Left renal pelvis (tissue), 4 donors: ENCODE measurements around the gene CA10. TPM values are rescaled to one million over a fixed set of nuclear protein-coding genes. Genes with fewer than 3 reads are reported as not detected.

ENCODE experiments used
- DNase-seq, 4 donors: peaks; one replicate each; pipeline ENCODE4 v3.0.0-alpha.2; 2013; ENCODE audit warnings: low read depth in 4 of 4, low spot score in 3 of 4
- polyA plus RNA-seq, 4 donors: library from polyadenylated mRNA; unstranded; fragments of 120-200 nt; gene quantifications; one replicate each; pipeline ENCODE4 v1.2.1, GENCODE V29; 2013; ENCODE audit not compliant: insufficient read length in 4 of 4

CA10 gene
- polyA plus RNA-seq, 4 donors = 6.7 to 16.1 (median 10.7) TPM

DNA sequence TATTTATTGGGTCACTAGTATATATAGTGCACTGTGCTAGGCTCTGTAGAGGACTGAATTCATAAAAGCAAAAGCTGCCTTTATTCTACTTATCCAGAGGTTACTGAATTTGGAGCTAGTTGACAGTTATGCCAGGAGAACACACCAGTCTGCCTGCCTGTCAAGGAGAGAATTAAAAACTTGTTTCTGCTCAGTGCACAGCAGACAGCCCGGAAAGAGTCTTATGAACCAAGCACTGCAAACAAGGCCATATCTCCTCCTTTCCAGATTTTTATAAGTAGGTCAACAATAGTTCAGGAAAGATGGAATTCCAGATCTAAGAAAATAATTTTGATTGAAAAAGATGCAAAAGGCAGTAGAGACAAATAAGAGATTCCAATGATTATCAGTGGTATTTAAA, 267.8 kb downstream of the CA10 start:
- no peak for DNase-seq

DNA sequence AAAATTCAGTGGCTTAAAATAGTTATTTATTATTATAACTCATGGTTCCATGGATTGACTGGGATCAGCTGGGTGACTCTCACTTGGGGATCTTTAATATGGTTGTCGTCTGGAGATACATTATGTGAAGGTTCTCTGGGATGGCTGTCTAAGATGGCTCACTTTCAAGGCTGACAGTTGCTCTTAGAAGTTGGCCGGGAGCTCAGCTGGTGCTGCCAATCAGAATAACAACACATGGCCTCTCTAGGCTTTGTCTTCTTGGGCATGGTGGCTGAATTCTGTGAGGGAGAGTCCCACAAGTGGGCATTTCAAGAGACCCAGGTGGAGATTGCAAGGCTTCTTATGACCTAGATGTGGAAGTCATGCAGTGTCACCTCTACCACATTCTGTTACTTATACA, 269.7 kb downstream of the CA10 start:
- no peak for DNase-seq

- DNase-seq = no peak
These were observed 281.5 kb downstream of the CA10 start for GRCh38 chr17:51876986-51877385.

DNA sequence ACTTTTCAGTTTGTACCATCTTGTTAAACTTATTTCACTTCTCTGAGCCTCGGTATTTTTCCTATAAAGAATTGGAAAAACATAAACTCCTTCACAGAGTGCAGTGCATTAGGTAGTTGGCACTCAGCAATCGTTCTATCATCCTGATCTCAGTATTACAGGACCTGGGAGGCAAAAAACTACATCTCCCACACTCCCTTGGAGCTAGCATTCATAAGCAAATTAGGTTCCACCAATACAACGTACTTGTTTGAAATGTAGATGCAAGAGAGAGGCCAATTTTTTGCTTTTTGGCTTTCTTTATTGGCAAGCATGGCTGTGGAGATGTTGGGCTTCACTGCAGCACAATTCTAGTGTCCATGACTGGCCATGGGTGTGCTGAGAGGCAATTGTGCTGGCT, 285.2 kb downstream of the CA10 start:
- DNase-seq = no peak

- peak; percentile 4 to 39 (median 17) for DNase-seq
These were observed 289.1 kb downstream of the CA10 start for GRCh38 chr17:51869387-51869786.

- peak; percentile 1 to 27 (median 13) for DNase-seq
These were observed 297.5 kb downstream of the CA10 start for GRCh38 chr17:51860954-51861561.

- no peak for DNase-seq
These were observed 301.4 kb downstream of the CA10 start for GRCh38 chr17:51857052-51857597.

DNA sequence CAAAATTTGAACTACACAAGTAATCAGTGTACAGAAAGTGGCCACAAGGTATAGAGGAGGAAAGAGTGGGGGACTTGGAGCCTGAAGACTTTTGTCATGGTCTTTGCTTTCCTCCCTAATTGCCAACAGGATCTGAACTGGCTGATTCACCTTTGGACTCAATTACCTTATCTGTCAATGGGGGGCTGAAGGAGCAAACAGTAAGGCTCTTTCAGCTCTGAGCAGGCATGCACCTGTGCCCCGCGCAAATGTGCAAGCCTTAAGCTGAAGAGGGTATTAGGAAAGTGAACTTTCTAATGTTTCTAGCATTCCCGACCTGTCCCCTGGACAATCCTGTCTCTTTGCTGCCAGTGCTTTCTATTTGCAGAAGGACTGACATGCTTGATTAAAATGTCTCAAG, 302.7 kb downstream of the CA10 start:
- no peak for DNase-seq

- DNase-seq = no peak
These were observed 304.7 kb downstream of the CA10 start for GRCh38 chr17:51853857-51854256.

DNA sequence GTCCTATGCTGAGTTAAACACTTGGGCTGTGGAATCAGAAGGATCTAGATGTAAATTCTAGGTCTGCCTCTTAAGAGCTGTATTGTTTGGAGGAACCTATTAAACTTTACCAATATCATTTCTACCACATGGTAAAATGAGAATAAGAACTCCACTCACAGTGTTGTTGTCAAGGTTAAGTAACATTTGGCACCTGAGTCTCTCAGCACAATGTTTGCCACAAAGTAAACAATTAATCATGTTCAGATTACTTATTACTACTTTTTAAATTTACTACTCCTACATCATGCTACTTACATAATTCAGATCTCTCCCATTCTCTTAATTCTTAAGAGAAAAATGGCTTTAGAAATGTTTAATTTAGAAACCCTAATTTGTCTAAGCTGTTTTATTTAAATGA, 305.9 kb downstream of the CA10 start:
- no peak for DNase-seq

DNA sequence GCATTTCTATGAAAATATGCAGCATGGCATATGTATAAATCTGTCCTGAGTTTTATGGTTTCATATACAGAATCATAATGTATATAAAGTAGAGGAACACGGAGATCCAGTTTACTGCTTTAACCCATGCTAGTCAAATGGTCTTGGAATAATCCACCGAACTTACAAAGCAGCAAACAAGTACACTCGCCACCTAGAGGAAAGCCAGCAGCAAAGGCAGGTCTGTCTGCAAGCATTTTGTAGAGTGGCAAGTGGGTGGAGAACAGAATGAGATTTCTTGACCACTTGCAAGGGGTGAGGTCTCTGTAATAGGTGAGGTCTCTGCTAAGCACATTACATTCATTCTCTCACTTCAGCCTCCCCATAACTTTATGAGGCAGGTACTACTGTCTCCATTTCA, 308.3 kb downstream of the CA10 start:
- no peak for DNase-seq

- DNase-seq = no peak
These were observed 310.1 kb downstream of the CA10 start for GRCh38 chr17:51848451-51848850.

- no peak for DNase-seq
These were observed 311.9 kb downstream of the CA10 start for GRCh38 chr17:51846566-51846965.

- DNase-seq = no peak
These were observed 312.7 kb downstream of the CA10 start for GRCh38 chr17:51845776-51846175.

- DNase-seq = no peak
These were observed 315.8 kb downstream of the CA10 start for GRCh38 chr17:51842763-51843162.

- no peak for DNase-seq
These were observed 316.8 kb downstream of the CA10 start for GRCh38 chr17:51841669-51842068.

- no peak for DNase-seq
These were observed 317.8 kb downstream of the CA10 start for GRCh38 chr17:51840688-51841087.

DNA sequence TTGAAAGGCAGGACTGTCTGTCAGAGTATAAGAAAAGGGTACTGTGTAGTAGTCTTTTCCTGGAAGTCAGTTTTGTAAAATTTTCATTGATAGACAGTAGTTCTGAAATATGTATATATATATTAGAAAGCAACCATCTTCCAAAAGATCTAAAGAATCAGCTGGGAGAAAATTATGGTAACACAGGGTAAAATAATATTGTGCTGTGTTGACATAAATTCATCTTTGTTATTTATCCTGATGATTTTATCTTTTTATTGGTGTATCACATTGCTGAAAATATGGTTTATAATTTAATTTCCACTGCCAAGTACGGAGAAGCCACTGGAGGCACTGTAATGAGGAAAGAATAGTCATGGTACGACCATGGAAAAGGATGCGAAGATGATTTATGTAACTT, 324.9 kb downstream of the CA10 start:
- DNase-seq = no peak

GRCh38 chr17:51833045-51833444, 325.5 kb downstream of the CA10 start:
- no peak for DNase-seq

- no peak for DNase-seq
These were observed 327.6 kb downstream of the CA10 start for GRCh38 chr17:51830886-51831285.

- no peak for DNase-seq
These were observed 328.1 kb downstream of the CA10 start for GRCh38 chr17:51830451-51830850.

DNA sequence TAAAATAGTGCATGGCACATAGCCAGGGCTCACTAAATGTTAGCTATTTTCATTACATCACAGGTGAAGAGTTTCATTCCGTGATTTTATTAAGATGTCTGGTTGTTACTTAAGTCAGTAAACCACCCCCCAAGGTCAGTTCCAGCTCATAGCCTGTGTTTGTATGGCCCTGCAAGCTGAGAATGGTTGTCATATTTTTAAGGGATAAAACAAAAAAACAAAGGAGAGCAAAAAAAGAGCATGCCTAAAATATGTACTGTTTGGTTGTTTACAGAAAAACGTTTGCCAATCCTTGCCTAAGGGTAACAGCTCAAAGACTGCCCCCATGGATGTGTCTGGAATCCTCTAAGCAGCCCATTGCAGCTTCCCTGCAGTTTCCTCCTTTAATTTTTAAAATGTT, 329.6 kb downstream of the CA10 start:
- no peak for DNase-seq

GRCh38 chr17:51827140-51827539, 331.4 kb downstream of the CA10 start:
- DNase-seq = no peak
